ENCODE results near the gene TDRD9. TPM values are rescaled to one million over a fixed set of nuclear protein-coding genes. Genes with fewer than 3 reads are reported as not detected.

TDRD9 gene
- total RNA-seq, 1 donor from 2014 or later, result not detected

DNA sequence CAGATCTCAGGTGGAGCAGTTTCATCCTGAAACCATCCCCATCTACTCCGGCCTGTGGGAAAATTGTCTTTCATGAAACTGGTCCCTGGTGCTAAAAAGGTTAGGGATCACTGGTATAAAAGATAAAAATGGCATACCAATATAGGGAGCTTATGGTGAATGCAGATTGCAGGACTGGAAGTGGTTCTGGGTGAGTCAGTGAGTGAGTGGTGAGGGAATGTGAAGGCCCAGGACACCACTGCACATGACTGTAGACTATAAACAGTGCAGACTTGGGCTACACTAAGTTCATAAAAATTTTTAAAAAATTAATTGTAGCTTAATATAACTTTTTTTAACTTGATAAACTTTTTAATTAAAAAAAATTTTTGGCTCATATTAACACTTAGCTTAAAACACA lies 81.0 kb downstream of the TDRD9 start:
- DNase-seq (ENCODE audit: low spot score, unreplicated experiment), result no peak
- Mint-ChIP-seq H3K9me3 (ENCODE audit: low read depth) (peaks cover 3% of the 10 kb centered on the region), H3K36me3 (ENCODE audit: insufficient read depth) (no peaks in the 10 kb centered on the region), H3K4me3 (ENCODE audit: low read depth) (no peak overlapping the region), H3K27me3 (peaks cover 7% of the 10 kb centered on the region), H3K4me1 (ENCODE audit: low read depth) (peaks cover 5% of the 10 kb centered on the region), H3K27ac (no peak overlapping the region)
- TF ChIP-seq, protein P1, sequence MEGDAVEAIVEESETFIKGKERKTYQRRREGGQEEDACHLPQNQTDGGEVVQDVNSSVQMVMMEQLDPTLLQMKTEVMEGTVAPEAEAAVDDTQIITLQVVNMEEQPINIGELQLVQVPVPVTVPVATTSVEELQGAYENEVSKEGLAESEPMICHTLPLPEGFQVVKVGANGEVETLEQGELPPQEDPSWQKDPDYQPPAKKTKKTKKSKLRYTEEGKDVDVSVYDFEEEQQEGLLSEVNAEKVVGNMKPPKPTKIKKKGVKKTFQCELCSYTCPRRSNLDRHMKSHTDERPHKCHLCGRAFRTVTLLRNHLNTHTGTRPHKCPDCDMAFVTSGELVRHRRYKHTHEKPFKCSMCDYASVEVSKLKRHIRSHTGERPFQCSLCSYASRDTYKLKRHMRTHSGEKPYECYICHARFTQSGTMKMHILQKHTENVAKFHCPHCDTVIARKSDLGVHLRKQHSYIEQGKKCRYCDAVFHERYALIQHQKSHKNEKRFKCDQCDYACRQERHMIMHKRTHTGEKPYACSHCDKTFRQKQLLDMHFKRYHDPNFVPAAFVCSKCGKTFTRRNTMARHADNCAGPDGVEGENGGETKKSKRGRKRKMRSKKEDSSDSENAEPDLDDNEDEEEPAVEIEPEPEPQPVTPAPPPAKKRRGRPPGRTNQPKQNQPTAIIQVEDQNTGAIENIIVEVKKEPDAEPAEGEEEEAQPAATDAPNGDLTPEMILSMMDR (IDR thresholded peaks at IDR 0.05; ENCODE audit: unreplicated experiment), result no peak

DNA sequence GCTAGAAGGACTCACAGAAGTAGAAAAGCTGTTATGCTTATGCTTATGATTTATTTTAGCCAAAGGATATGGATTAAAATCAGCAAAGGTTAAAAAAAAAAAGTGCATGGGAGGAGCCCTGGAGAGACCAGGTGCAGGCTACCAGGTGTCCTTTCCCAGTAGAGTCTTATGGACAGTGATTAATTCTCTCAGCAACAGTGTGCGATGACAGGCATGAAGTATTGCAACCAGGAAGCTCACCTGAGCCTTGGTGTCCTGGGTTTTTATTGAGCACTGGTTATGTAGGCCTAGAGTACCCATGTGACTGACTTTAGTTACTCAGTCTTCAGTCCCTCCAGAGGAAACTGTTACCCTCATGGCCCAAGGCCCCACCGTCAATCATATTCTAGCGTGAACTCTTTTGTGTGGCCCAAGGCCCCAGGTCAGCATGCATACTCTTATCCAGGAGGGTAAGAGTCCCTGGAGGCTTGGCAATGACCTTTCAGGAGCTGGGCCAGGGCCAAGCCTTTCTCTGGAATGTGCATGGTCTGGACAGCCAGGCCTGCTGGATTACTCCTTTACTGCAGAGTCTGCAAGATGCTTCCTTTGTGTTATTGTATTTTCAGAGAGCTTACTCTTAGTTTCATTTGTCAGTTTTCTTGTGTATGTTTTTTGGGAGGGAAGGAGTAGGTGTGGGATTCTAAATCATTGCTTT lies 83.7 kb downstream of the TDRD9 start:
- no peak for DNase-seq (ENCODE audit: low spot score, unreplicated experiment)
- H3K4me3 Mint-ChIP-seq (ENCODE audit: low read depth), result no peak overlapping the region
- no peaks in the 10 kb centered on the region for H3K36me3 Mint-ChIP-seq (ENCODE audit: insufficient read depth)
- peaks cover 7% of the 10 kb centered on the region for H3K27me3 Mint-ChIP-seq
- peaks cover 5% of the 10 kb centered on the region for H3K4me1 Mint-ChIP-seq (ENCODE audit: low read depth)
- peaks cover 3% of the 10 kb centered on the region for H3K9me3 Mint-ChIP-seq (ENCODE audit: low read depth)
- TF ChIP-seq, protein P1 (IDR thresholded peaks at IDR 0.05; ENCODE audit: unreplicated experiment), result no peak
- H3K27ac Mint-ChIP-seq, result peak overlapping the region; percentile 16

DNA sequence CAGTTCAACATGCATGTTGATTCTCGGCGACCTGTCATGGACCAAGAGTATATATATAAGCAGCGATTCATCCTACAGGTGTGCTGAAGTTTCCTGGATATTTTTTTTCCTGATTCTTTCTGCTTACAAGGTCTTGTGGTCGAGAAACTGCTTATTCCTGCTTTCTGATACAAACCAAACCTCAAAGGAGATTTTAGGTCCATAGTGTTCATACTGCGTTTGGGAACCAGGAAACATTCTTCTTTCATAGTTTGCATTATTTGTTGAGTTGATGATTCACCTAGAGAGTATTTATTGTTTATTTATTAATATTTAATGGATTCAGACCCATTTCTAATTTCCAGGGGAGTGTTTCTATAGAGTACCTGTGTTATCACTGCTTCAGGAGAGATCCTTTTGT lies 86.5 kb downstream of the TDRD9 start:
- H3K27ac Mint-ChIP-seq, result no peak overlapping the region
- H3K9me3 Mint-ChIP-seq (ENCODE audit: low read depth), result peaks cover 3% of the 10 kb centered on the region
- H3K4me3 Mint-ChIP-seq (ENCODE audit: low read depth), result no peak overlapping the region
- TF ChIP-seq, protein P1 (IDR thresholded peaks at IDR 0.05; ENCODE audit: unreplicated experiment), result no peak
- DNase-seq (ENCODE audit: low spot score, unreplicated experiment), result no peak
- peaks cover 15% of the 10 kb centered on the region for H3K27me3 Mint-ChIP-seq
- H3K36me3 Mint-ChIP-seq (ENCODE audit: insufficient read depth), result no peaks in the 10 kb centered on the region
- peaks cover 5% of the 10 kb centered on the region for H3K4me1 Mint-ChIP-seq (ENCODE audit: low read depth)

DNA sequence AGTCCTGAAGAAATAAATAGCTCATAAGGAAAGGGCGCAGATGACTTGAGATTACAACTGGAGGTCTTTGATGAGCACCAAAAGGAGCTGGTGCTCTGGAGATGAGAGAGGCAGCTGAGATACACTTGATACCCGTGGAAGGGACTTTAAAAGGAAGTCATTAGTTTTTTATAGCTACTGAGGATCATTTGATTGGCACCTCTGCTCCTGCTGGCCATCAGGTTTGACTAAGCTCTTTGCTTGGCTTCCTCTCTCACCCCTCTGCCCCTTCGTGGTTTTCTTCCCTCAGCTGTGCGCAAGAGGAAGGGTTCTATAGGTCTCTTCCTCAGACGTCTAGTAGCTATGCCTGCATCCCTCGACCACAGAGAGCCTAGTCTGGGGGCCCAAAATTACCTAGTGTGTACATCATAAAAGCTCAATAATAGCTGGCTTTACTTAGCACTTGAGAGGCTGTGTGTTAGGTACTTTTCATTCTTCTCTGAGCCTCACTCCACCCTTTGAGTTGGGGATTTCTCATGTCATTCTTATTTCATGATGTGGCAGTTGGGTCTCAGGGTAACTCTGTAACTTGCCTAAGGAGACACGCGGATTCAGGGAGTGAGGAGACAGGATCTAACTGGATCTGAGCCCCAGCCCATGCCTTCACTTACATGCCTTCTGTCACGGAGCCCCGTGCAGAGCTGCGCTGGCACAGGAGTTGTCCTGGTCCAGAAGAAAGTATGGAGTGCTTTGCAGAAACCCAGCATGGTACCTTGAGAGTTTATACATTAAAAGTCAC lies 88.8 kb downstream of the TDRD9 start:
- Mint-ChIP-seq H3K27ac (no peak overlapping the region), H3K4me1 (ENCODE audit: low read depth) (peaks cover 5% of the 10 kb centered on the region), H3K27me3 (peaks cover 23% of the 10 kb centered on the region), H3K9me3 (ENCODE audit: low read depth) (peaks cover 2% of the 10 kb centered on the region), H3K4me3 (ENCODE audit: low read depth) (no peak overlapping the region), H3K36me3 (ENCODE audit: insufficient read depth) (no peaks in the 10 kb centered on the region)
- DNase-seq (ENCODE audit: low spot score, unreplicated experiment), result no peak
- TF ChIP-seq, protein P1 (IDR thresholded peaks at IDR 0.05; ENCODE audit: unreplicated experiment), result no peak

DNA sequence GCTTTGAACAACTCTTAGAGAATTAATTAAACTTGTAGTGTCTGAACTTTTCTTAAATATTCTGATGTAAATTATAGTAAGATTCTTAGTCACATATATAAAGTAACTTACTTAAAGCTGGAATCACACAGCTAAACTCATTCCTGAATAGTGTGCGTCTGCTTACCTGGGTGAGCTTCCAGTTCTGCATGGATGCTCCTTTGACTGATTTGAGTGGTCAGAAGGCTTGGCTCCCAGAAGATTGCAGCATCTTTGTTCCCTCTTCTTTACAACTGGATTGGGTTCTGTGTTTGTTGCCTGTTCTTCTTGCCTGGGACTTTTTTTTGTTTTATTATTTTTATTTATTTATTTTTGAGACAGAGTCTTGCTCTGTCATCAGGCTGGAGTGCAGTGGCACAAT lies 90.8 kb downstream of the TDRD9 start:
- no peak overlapping the region for H3K4me3 Mint-ChIP-seq (ENCODE audit: low read depth)
- peaks cover 23% of the 10 kb centered on the region for H3K27me3 Mint-ChIP-seq
- H3K36me3 Mint-ChIP-seq (ENCODE audit: insufficient read depth), result no peaks in the 10 kb centered on the region
- no peak for DNase-seq (ENCODE audit: low spot score, unreplicated experiment)
- H3K9me3 Mint-ChIP-seq (ENCODE audit: low read depth), result no peaks in the 10 kb centered on the region
- no peaks in the 10 kb centered on the region for H3K4me1 Mint-ChIP-seq (ENCODE audit: low read depth)
- H3K27ac Mint-ChIP-seq, result no peak overlapping the region
- TF ChIP-seq, protein P1 (IDR thresholded peaks at IDR 0.05; ENCODE audit: unreplicated experiment), result no peak
